WTC11 (cell line): Measurements from ENCODE around the gene ROBO1. TPM values are rescaled to one million over a fixed set of nuclear protein-coding genes. Genes with fewer than 3 reads are reported as not detected.
A peak's percentile ranks its signal among the peaks of the same experiment; 100 is the strongest.

Source experiments
- ATAC-seq: fragments of 200-7000 bp; cut with Tn5 transposase; 2 replicates; pipeline ENCODE4 v1.10.0; 2021; ENCODE audit warnings: mild to moderate bottlenecking, moderate library complexity
- CTCF ChIA-PET: fragments of 300-600 bp; sonication (Branson Sonifier 250); formaldehyde crosslinking; loops from one replicate; lab custom pipeline; 2021; ENCODE audit warnings: antibody characterized with exemption; lab: Charles Lee
- POLR2A ChIA-PET: fragments of 350-600 bp; sonication (Branson Sonifier 250); formaldehyde crosslinking; loops from one replicate; lab custom pipeline; 2021; ENCODE audit warnings: antibody characterized with exemption; lab: Charles Lee
- DNase-seq: peaks from one replicate; pipeline ENCODE4 v3.0.0; 2021; ENCODE audit warnings: low spot score
- H3K27ac Mint-ChIP-seq: 2 replicates; pipeline ENCODE4 v1.8.0; 2021; ENCODE audit warnings: mixed read lengths
- H3K27me3 Mint-ChIP-seq: 2 replicates; pipeline ENCODE4 v1.8.0; 2021; ENCODE audit warnings: low read depth, mild to moderate bottlenecking, moderate library complexity, mixed read lengths
- H3K36me3 Mint-ChIP-seq: 2 replicates; pipeline ENCODE4 v1.8.0; 2021; ENCODE audit warnings: mixed read lengths
- H3K4me1 Mint-ChIP-seq: 2 replicates; pipeline ENCODE4 v1.8.0; 2022; ENCODE audit warnings: mixed read lengths
- H3K4me3 Mint-ChIP-seq: 2 replicates; pipeline ENCODE4 v1.8.0; 2021; ENCODE audit warnings: mild to moderate bottlenecking, moderate library complexity, mixed read lengths
- H3K9me3 Mint-ChIP-seq: 2 replicates; pipeline ENCODE4 v1.8.0; 2021; ENCODE audit warnings: mixed read lengths
- AR ChIP-seq: fragments of 250-450 bp; sonication (Bioruptor Pico); IDR thresholded peaks from 2 replicates; pipeline ENCODE4 v1.9.0; 2021; ENCODE audit warnings: mild to moderate bottlenecking
- ATF1 ChIP-seq: sonication (generic); formaldehyde crosslinking; IDR thresholded peaks from 2 replicates; pipeline ENCODE4 v1.8.1; 2023; ENCODE audit warnings: mild to moderate bottlenecking, moderate library complexity, missing genetic modification reagents
- EMX1 ChIP-seq: fragments of 250-450 bp; sonication (Bioruptor Pico); IDR thresholded peaks from 2 replicates; pipeline ENCODE4 v1.8.0; 2021; ENCODE audit warnings: mild to moderate bottlenecking
- ESRRA ChIP-seq: sonication (generic); formaldehyde crosslinking; IDR thresholded peaks from 2 replicates; pipeline ENCODE4 v1.8.1; 2022; ENCODE audit warnings: mild to moderate bottlenecking, missing genetic modification reagents, borderline replicate concordance
- IRF2 ChIP-seq: sonication (generic); formaldehyde crosslinking; IDR thresholded peaks from 2 replicates; pipeline ENCODE4 v1.8.0; 2022; ENCODE audit warnings: low read depth, missing genetic modification reagents, borderline replicate concordance
- MAX ChIP-seq: sonication (generic); formaldehyde crosslinking; IDR thresholded peaks from 2 replicates; pipeline ENCODE4 v1.8.0; 2022; ENCODE audit warnings: mild to moderate bottlenecking, missing genetic modification reagents
- MLX ChIP-seq: sonication (generic); formaldehyde crosslinking; IDR thresholded peaks from 2 replicates; pipeline ENCODE4 v1.8.1; 2023; ENCODE audit warnings: mild to moderate bottlenecking, missing genetic modification reagents, moderate library complexity
- NFE2L1 ChIP-seq: sonication (generic); formaldehyde crosslinking; IDR thresholded peaks from 2 replicates; pipeline ENCODE4 v1.8.1; 2023; ENCODE audit warnings: missing genetic modification reagents
- NR3C1 ChIP-seq: sonication (generic); formaldehyde crosslinking; conservative IDR thresholded peaks from 2 replicates; pipeline ENCODE4 v1.8.1; 2023; ENCODE audit warnings: low read depth, mild to moderate bottlenecking, missing genetic modification reagents
- PRDM15 ChIP-seq: sonication (generic); formaldehyde crosslinking; IDR thresholded peaks from 2 replicates; pipeline ENCODE4 v1.8.0; 2022; ENCODE audit warnings: missing genetic modification reagents
- SP1 ChIP-seq: sonication (generic); formaldehyde crosslinking; conservative IDR thresholded peaks from 2 replicates; pipeline ENCODE4 v1.8.1; 2022; ENCODE audit warnings: missing genetic modification reagents
- TEAD1 ChIP-seq: sonication (generic); formaldehyde crosslinking; IDR thresholded peaks from 2 replicates; pipeline ENCODE4 v1.8.0; 2022; ENCODE audit warnings: mild to moderate bottlenecking, missing genetic modification reagents
- TEAD4 ChIP-seq: sonication (generic); formaldehyde crosslinking; IDR thresholded peaks from 2 replicates; pipeline ENCODE4 v1.8.0; 2022; ENCODE audit warnings: mild to moderate bottlenecking, missing genetic modification reagents
- USF1 ChIP-seq: sonication (generic); formaldehyde crosslinking; IDR thresholded peaks from 2 replicates; pipeline ENCODE4 v1.8.0; 2022; ENCODE audit warnings: mild to moderate bottlenecking, missing genetic modification reagents
- ZNF281 ChIP-seq: sonication (generic); formaldehyde crosslinking; IDR thresholded peaks from 2 replicates; pipeline ENCODE4 v1.8.0; 2023; ENCODE audit warnings: mild to moderate bottlenecking, missing genetic modification reagents
- ZNF416 ChIP-seq: fragments of 250-450 bp; sonication (Bioruptor Pico); IDR thresholded peaks from 2 replicates; pipeline ENCODE4 v1.9.0; 2021; ENCODE audit warnings: mild to moderate bottlenecking, inconsistent platforms
- ZNF423 ChIP-seq: fragments of 250-450 bp; sonication (Bioruptor Pico); IDR thresholded peaks from 2 replicates; pipeline ENCODE4 v2.1.2; 2022; ENCODE audit warnings: mild to moderate bottlenecking, moderate library complexity
- total RNA-seq: library from RNA; stranded (reverse); gene quantifications from 3 replicates; pipeline ENCODE4 v1.2.3, GENCODE V29; 2021

Gene ROBO1
- total RNA-seq, 1 experiment from 2014 or later: 90.9 TPM

- TF ChIP-seq ZNF281 (CRISPR knock-in tag): no peak
Measured at GRCh38 chr3:79215286-79215685, 552.5 kb downstream of the ROBO1 start (continued).

GRCh38 chr3:79211586-79212359 is 556.0 kb downstream of the ROBO1 start:
- Mint-ChIP-seq H3K36me3 (peaks cover 8% of the 10 kb centered on the region), H3K27me3 (no peaks in the 10 kb centered on the region), H3K4me1 (peaks cover 19% of the 10 kb centered on the region), H3K4me3 (no peak overlapping the region), H3K9me3 (peaks cover 21% of the 10 kb centered on the region), H3K27ac (peak overlapping the region; percentile 93)
- ATAC-seq: peak; percentile 65
- TF ChIP-seq TEAD4: no peak
- TF ChIP-seq NFE2L1 (CRISPR knock-in tag): no peak
- no peak for TF ChIP-seq IRF2 (CRISPR knock-in tag)
- no peak for TF ChIP-seq AR (CRISPR knock-in tag)
- TF ChIP-seq ESRRA: no peak
- no peak for TF ChIP-seq NR3C1 (CRISPR knock-in tag)
- TF ChIP-seq USF1 (CRISPR knock-in tag): no peak
- TF ChIP-seq MAX (CRISPR knock-in tag): no peak
- no peak for TF ChIP-seq EMX1 (CRISPR knock-in tag)
- TF ChIP-seq ZNF423 (CRISPR knock-in tag): no peak
- no peak for TF ChIP-seq PRDM15 (CRISPR knock-in tag)
- no peak for TF ChIP-seq SP1 (CRISPR knock-in tag)
- TF ChIP-seq ZNF416 (CRISPR knock-in tag): no peak
- TF ChIP-seq MLX (CRISPR knock-in tag): no peak
- no peak for TF ChIP-seq ATF1 (CRISPR knock-in tag)
- TF ChIP-seq TEAD1: no peak
- DNase-seq: peak; percentile 20
- POLR2A ChIA-PET: no interaction called here
- CTCF ChIA-PET: no interaction called here
